ENCODE data around the gene CLASP1.

Gene CLASP1

GRCh38 chr2:121287956-121288355 is 361.3 kb downstream of the CLASP1 start:
- no peak for DNase-seq (ENCODE audit: low read depth, low spot score)
